Measurements from ENCODE around the gene RBM19.

Gene RBM19

GRCh38 chr12:113879658-113880057 lies 86.5 kb downstream of the RBM19 start:
- DNase-seq: no peak

- DNase-seq: no peak
Observed at GRCh38 chr12:113877607-113878006, 88.5 kb downstream of the RBM19 start.

GRCh38 chr12:113876160-113876559 lies 90.0 kb downstream of the RBM19 start:
- no peak for DNase-seq

GRCh38 chr12:113875691-113876090 lies 90.4 kb downstream of the RBM19 start:
- DNase-seq: no peak

GRCh38 chr12:113874999-113875561 lies 91.0 kb downstream of the RBM19 start:
- no peak for DNase-seq

- DNase-seq: no peak
Observed at GRCh38 chr12:113874326-113874725, 91.8 kb downstream of the RBM19 start.

- no peak for DNase-seq
Observed at GRCh38 chr12:113873740-113874139, 92.4 kb downstream of the RBM19 start.

- DNase-seq: no peak
Observed at GRCh38 chr12:113870890-113871289, 95.2 kb downstream of the RBM19 start.

- DNase-seq: no peak
Observed at GRCh38 chr12:113870035-113870434, 96.1 kb downstream of the RBM19 start.

- DNase-seq: no peak
Observed at GRCh38 chr12:113868365-113868764, 97.8 kb downstream of the RBM19 start.

GRCh38 chr12:113867258-113867657 lies 98.9 kb downstream of the RBM19 start:
- no peak for DNase-seq

GRCh38 chr12:113866496-113866895 lies 99.6 kb downstream of the RBM19 start:
- no peak for DNase-seq

- no peak for DNase-seq
Observed at GRCh38 chr12:113863455-113863845, 102.7 kb downstream of the RBM19 start.

GRCh38 chr12:113862590-113863454 lies 103.3 kb downstream of the RBM19 start:
- no peak for DNase-seq

GRCh38 chr12:113861708-113862312 lies 104.3 kb downstream of the RBM19 start:
- DNase-seq: no peak

- no peak for DNase-seq
Observed at GRCh38 chr12:113860950-113861349, 105.2 kb downstream of the RBM19 start.

- no peak for DNase-seq
Observed at GRCh38 chr12:113860059-113860820, 105.9 kb downstream of the RBM19 start.

- DNase-seq: no peak
Observed at GRCh38 chr12:113858841-113859386, 107.2 kb downstream of the RBM19 start.

GRCh38 chr12:113857371-113857770 lies 108.8 kb downstream of the RBM19 start:
- DNase-seq: no peak

- DNase-seq: no peak
Observed at GRCh38 chr12:113855998-113856397, 110.1 kb downstream of the RBM19 start.

GRCh38 chr12:113854385-113855142 lies 111.6 kb downstream of the RBM19 start:
- no peak for DNase-seq

GRCh38 chr12:113853491-113853890 lies 112.6 kb downstream of the RBM19 start:
- no peak for DNase-seq

All from CD4-positive, alpha-beta T cell treated with Interleukin-6 for 4 hours (primary cell).